Uterus (tissue), 2 donors: ENCODE measurements around the gene MED16.

Source experiments
- CTCF ChIP-seq, 4 experiments: fragments of 200-600 bp in 2 of 4; fragments of 450-650 bp in 2 of 4; sonication (generic) in 2 of 4; IDR thresholded peaks; one replicate each; pipeline ENCODE4 v1.5.1; 2016 to 2019; ENCODE audit warnings: antibody characterized with exemption in 4 of 4, mild to moderate bottlenecking in 2 of 4, moderate library complexity in 1 of 4
- POLR2A ChIP-seq, 2 donors: fragments of 450-650 bp; IDR thresholded peaks; one replicate each; pipeline ENCODE4 v1.6.1; 2016; ENCODE audit warnings: antibody characterized with exemption in 2 of 2, mild to moderate bottlenecking in 1 of 2, moderate library complexity in 1 of 2

DNA sequence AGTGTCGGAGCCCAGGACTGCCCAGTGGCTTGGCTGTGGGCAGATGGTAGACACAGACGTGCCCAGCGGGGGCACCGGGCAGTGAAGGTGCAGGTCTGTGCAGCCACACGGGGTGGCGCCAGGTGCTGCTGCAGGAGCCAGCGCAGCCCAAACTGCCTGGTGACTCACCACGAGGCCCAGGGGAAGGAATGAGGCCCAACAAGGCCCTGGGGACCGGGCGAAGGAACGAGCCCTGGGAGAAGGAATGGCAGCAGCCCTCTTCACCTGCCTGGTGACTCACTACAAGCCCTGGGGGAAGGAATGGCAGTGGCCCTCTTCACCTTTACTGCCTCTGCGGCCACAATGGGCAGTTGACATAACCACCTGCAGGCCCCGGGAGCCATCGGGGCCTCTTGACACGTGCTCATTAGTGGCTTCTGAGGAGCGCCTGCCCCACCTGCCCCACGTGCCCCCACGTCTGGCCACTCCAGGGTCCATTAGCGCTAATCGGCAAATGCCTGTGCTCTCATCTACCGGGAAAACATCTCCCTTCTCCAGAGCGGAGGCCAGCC lies 9.3 kb downstream of the MED16 start:
- TF ChIP-seq CTCF (IDR thresholded peaks at IDR 0.05) (no peak), POLR2A (IDR thresholded peaks at IDR 0.05) (no peak)
